Stimulated activated naive CD8-positive, alpha-beta T cell treated with anti-CD3 and anti-CD28 coated beads, Interleukin-15, amount 100 ng/mL, for 72 hours (primary cell): ENCODE results near the gene SPR.
"Not testable (repeated sequence)": the region's sequence is repeated elsewhere in the genome, so short reads cannot be mapped to it uniquely, and the experiment has no call there.

Experiments used
- ATAC-seq: fragments of 150-1000 bp; cut with Tn5 transposase; 2 replicates; pipeline ENCODE4 v1.10.0; 2021; ENCODE audit warnings: mild to moderate bottlenecking, moderate library complexity
- DNase-seq, 2 donors: peaks; one replicate each; pipeline ENCODE4 v3.0.0; 2021 to 2022
- H3K27ac Mint-ChIP-seq, 2 donors: one replicate each; pipeline ENCODE4 v1.8.0; 2022; ENCODE audit warnings: mild to moderate bottlenecking in 2 of 2, mixed read lengths in 2 of 2, moderate library complexity in 2 of 2
- H3K27me3 Mint-ChIP-seq: one replicate; pipeline ENCODE4 v1.8.0; 2022; ENCODE audit warnings: mixed read lengths
- H3K4me1 Mint-ChIP-seq: one replicate; pipeline ENCODE4 v1.8.0; 2022; ENCODE audit warnings: mild to moderate bottlenecking, mixed read lengths
- H3K4me3 Mint-ChIP-seq, 2 donors: one replicate each; pipeline ENCODE4 v1.8.0; 2022; ENCODE audit warnings: mild to moderate bottlenecking in 2 of 2, mixed read lengths in 2 of 2, moderate library complexity in 1 of 2
- H3K9me3 Mint-ChIP-seq, 2 donors: one replicate each; pipeline ENCODE4 v1.8.0; 2022; ENCODE audit warnings: mixed read lengths in 2 of 2

The SPR gene

GRCh38 chr2:72897785-72898584 lies 10.8 kb downstream of the SPR start:
- Mint-ChIP-seq H3K9me3 (no peaks in the 10 kb centered on the region), H3K27me3 (peaks cover 83% of the 10 kb centered on the region), H3K27ac (no peak overlapping the region), H3K4me1 (peaks cover 8% of the 10 kb centered on the region), H3K4me3 (no peak overlapping the region)
- no peak for DNase-seq
- no peak for ATAC-seq

GRCh38 chr2:72898585-72898906 lies 11.3 kb downstream of the SPR start:
- H3K27me3 Mint-ChIP-seq: peaks cover 84% of the 10 kb centered on the region
- no peak overlapping the region for H3K27ac Mint-ChIP-seq
- peaks cover 8% of the 10 kb centered on the region for H3K4me1 Mint-ChIP-seq
- ATAC-seq: no peak
- H3K9me3 Mint-ChIP-seq: no peaks in the 10 kb centered on the region
- H3K4me3 Mint-ChIP-seq: no peak overlapping the region
- DNase-seq: no peak

- peaks cover 73% of the 10 kb centered on the region for H3K27me3 Mint-ChIP-seq
These were observed 13.1 kb downstream of the SPR start for GRCh38 chr2:72900191-72900825.

GRCh38 chr2:72901426-72901825 lies 14.2 kb downstream of the SPR start:
- no peak overlapping the region for H3K27ac Mint-ChIP-seq
- H3K4me3 Mint-ChIP-seq: no peak overlapping the region
- no peak for ATAC-seq
- H3K9me3 Mint-ChIP-seq: no peaks in the 10 kb centered on the region
- no peaks in the 10 kb centered on the region for H3K4me1 Mint-ChIP-seq
- no peak for DNase-seq
- H3K27me3 Mint-ChIP-seq: peaks cover 66% of the 10 kb centered on the region

More at GRCh38 chr2:72900191-72900825, 13.1 kb downstream of the SPR start:
- ATAC-seq (no peak), DNase-seq (no peak)
- Mint-ChIP-seq H3K4me1 (peaks cover 6% of the 10 kb centered on the region), H3K4me3 (no peak overlapping the region), H3K27ac (no peak overlapping the region), H3K9me3 (no peaks in the 10 kb centered on the region)

GRCh38 chr2:72907369-72907768 lies 20.2 kb downstream of the SPR start:
- H3K9me3 Mint-ChIP-seq: not testable (repeated sequence)

GRCh38 chr2:72908741-72909140 lies 21.5 kb downstream of the SPR start:
- no peak overlapping the region for H3K27ac Mint-ChIP-seq
- no peak overlapping the region for H3K4me3 Mint-ChIP-seq
- ATAC-seq (no peak), DNase-seq (no peak)
- no peaks in the 10 kb centered on the region for H3K4me1 Mint-ChIP-seq
- peaks cover 70% of the 10 kb centered on the region for H3K27me3 Mint-ChIP-seq
- H3K9me3 Mint-ChIP-seq: no peaks in the 10 kb centered on the region

More at GRCh38 chr2:72907369-72907768, 20.2 kb downstream of the SPR start:
- H3K27ac Mint-ChIP-seq, DNase-seq, H3K4me3 Mint-ChIP-seq, H3K4me1 Mint-ChIP-seq, ATAC-seq: not testable (repeated sequence)
- H3K27me3 Mint-ChIP-seq: peaks cover 69% of the 10 kb centered on the region

- Mint-ChIP-seq H3K27me3 (peaks cover 85% of the 10 kb centered on the region), H3K9me3 (no peaks in the 10 kb centered on the region), H3K27ac (no peak overlapping the region), H3K4me1 (peaks cover 21% of the 10 kb centered on the region), H3K4me3 (no peak overlapping the region)
- ATAC-seq (no peak), DNase-seq (no peak)
These were observed 24.0 kb downstream of the SPR start for GRCh38 chr2:72911256-72911655.

- no peak for DNase-seq
- Mint-ChIP-seq H3K27ac (no peak overlapping the region), H3K9me3 (no peaks in the 10 kb centered on the region), H3K27me3 (peaks cover 87% of the 10 kb centered on the region), H3K4me3 (no peak overlapping the region), H3K4me1 (peaks cover 34% of the 10 kb centered on the region)
- no peak for ATAC-seq
These were observed 26.4 kb downstream of the SPR start for GRCh38 chr2:72913486-72914205.

GRCh38 chr2:72914206-72914559 lies 27.0 kb downstream of the SPR start:
- no peak overlapping the region for H3K4me3 Mint-ChIP-seq
- peaks cover 36% of the 10 kb centered on the region for H3K4me1 Mint-ChIP-seq
- H3K27ac Mint-ChIP-seq: no peak overlapping the region
- no peak for ATAC-seq
- peaks cover 88% of the 10 kb centered on the region for H3K27me3 Mint-ChIP-seq
- no peaks in the 10 kb centered on the region for H3K9me3 Mint-ChIP-seq
- DNase-seq: no peak

- Mint-ChIP-seq H3K9me3 (no peaks in the 10 kb centered on the region), H3K27ac (no peak overlapping the region), H3K27me3 (peaks cover 88% of the 10 kb centered on the region), H3K4me1 (peaks cover 42% of the 10 kb centered on the region), H3K4me3 (peak overlapping the region in 1 of 2 donors; percentile 65)
- ATAC-seq: no peak
- no peak for DNase-seq
These were observed 27.5 kb downstream of the SPR start for GRCh38 chr2:72914589-72915319.

- Mint-ChIP-seq H3K27ac (peak overlapping the region in 1 of 2 donors; percentile 56), H3K4me1 (peaks cover 49% of the 10 kb centered on the region), H3K27me3 (peaks cover 88% of the 10 kb centered on the region), H3K4me3 (peak overlapping the region; percentile 65 to 75), H3K9me3 (no peaks in the 10 kb centered on the region)
- DNase-seq: no peak
- no peak for ATAC-seq
These were observed 28.2 kb downstream of the SPR start for GRCh38 chr2:72915320-72915906.

GRCh38 chr2:72915907-72916742 lies 28.9 kb downstream of the SPR start:
- ATAC-seq (peak; percentile 75), DNase-seq (peak; percentile 70 to 74)
- Mint-ChIP-seq H3K4me1 (peaks cover 53% of the 10 kb centered on the region), H3K27ac (peak overlapping the region; percentile 86 to 87), H3K9me3 (no peaks in the 10 kb centered on the region), H3K4me3 (peak overlapping the region; percentile 81 to 89), H3K27me3 (peaks cover 92% of the 10 kb centered on the region)

- Mint-ChIP-seq H3K27me3 (peaks cover 92% of the 10 kb centered on the region), H3K9me3 (no peaks in the 10 kb centered on the region), H3K27ac (no peak overlapping the region), H3K4me1 (peaks cover 53% of the 10 kb centered on the region), H3K4me3 (peak overlapping the region; percentile 82 to 89)
- DNase-seq: peak; percentile 31 to 36
- ATAC-seq: peak; percentile 34
These were observed 29.5 kb downstream of the SPR start for GRCh38 chr2:72916743-72917137.

GRCh38 chr2:72917138-72917876 lies 30.1 kb downstream of the SPR start, which contains the start of gene EMX1:
EMX1 (plus strand) TSS chr2:72917519; CDS start chr2:72917853, 334 bp downstream.
- peak; percentile 68 to 69 for DNase-seq

More at GRCh38 chr2:72917138-72917876, 30.1 kb downstream of the SPR start, which contains the start of gene EMX1:
- H3K4me1 Mint-ChIP-seq: peaks cover 53% of the 10 kb centered on the region
- H3K27me3 Mint-ChIP-seq: peaks cover 92% of the 10 kb centered on the region
- H3K9me3 Mint-ChIP-seq: no peaks in the 10 kb centered on the region
- peak within 1 kb of the TSS; percentile 82 to 89 for H3K4me3 Mint-ChIP-seq
- peak within 1 kb of the TSS; percentile 86 to 87 for H3K27ac Mint-ChIP-seq
- ATAC-seq: peak; percentile 63
